Activated CD8-positive, alpha-beta T cell treated with anti-CD3 and anti-CD28 coated beads for 36 hours (primary cell): Measurements from ENCODE around the gene ADM2. TPM values are rescaled to one million over a fixed set of nuclear protein-coding genes. Genes with fewer than 3 reads are reported as not detected.

Source experiments
- ATAC-seq: fragments of 200-7000 bp; cut with Tn5 transposase; one replicate; pipeline ENCODE4 v1.10.0; 2021; ENCODE audit warnings: mild to moderate bottlenecking, moderate library complexity
- CTCF ChIA-PET: fragments of 350-600 bp; sonication (Branson Sonifier 250); formaldehyde crosslinking; loops from one replicate; lab custom pipeline; 2021; ENCODE audit warnings: antibody characterized with exemption; lab: Charles Lee
- POLR2A ChIA-PET: fragments of 350-600 bp; sonication (Branson Sonifier 250); formaldehyde crosslinking; loops from one replicate; lab custom pipeline; 2021; ENCODE audit warnings: antibody characterized with exemption; lab: Charles Lee
- DNase-seq: peaks from one replicate; pipeline ENCODE4 v3.0.0-alpha.2; 2020
- H3K27ac Mint-ChIP-seq: one replicate; pipeline ENCODE4 v1.8.0; 2021; ENCODE audit warnings: mild to moderate bottlenecking, mixed read lengths
- H3K27me3 Mint-ChIP-seq: one replicate; pipeline ENCODE4 v1.8.0; 2021; ENCODE audit warnings: mixed read lengths
- H3K36me3 Mint-ChIP-seq: one replicate; pipeline ENCODE4 v1.8.0; 2021; ENCODE audit warnings: low read depth, mixed read lengths
- H3K4me1 Mint-ChIP-seq: one replicate; pipeline ENCODE4 v1.8.0; 2021; ENCODE audit warnings: low read depth, mixed read lengths
- H3K4me3 Mint-ChIP-seq: one replicate; pipeline ENCODE4 v1.8.0; 2021; ENCODE audit warnings: mild to moderate bottlenecking, moderate library complexity, mixed read lengths
- H3K9me3 Mint-ChIP-seq: one replicate; pipeline ENCODE4 v1.8.0; 2021; ENCODE audit warnings: mixed read lengths
- CTCF ChIP-seq: fragments of 200-600 bp; IDR thresholded peaks from one replicate; pipeline ENCODE4 v1.8.0; 2022; ENCODE audit warnings: antibody characterized with exemption, mild to moderate bottlenecking
- intact Hi-C: fragments of 100-400 bp; cut with micrococcal nuclease; formaldehyde crosslinking; loops from one replicate; pipeline ENCODE4 v1.10.0; 2022
- total RNA-seq, 2 experiments: library from RNA; stranded (reverse); gene quantifications; one replicate each; pipeline ENCODE4 v1.2.3, GENCODE V29; 2021

The ADM2 gene
- total RNA-seq, 2 experiments from 2014 or later: 5.5 to 6.8 TPM

- POLR2A ChIA-PET: interaction anchor here (0.6 to 1.3 kb wide), 4 partner anchors 23 to 300 kb away, joined by 3 to 5 read pairs (median 4); partner anchors contain the start of gene SCO2
- ATAC-seq: no peak
- no peak for DNase-seq
- H3K4me1 Mint-ChIP-seq: no peaks in the 10 kb centered on the region
- intact Hi-C loops: no loop called here
- no peaks in the 10 kb centered on the region for H3K9me3 Mint-ChIP-seq
- TF ChIP-seq CTCF: no peak
- H3K4me3 Mint-ChIP-seq: no peak overlapping the region
- H3K27me3 Mint-ChIP-seq: no peaks in the 10 kb centered on the region
- H3K36me3 Mint-ChIP-seq: peaks cover 2% of the 10 kb centered on the region
- CTCF ChIA-PET: interaction anchor here (1.3 kb wide), 1 partner anchor 119 kb away, joined by 3 read pairs; no protein-coding TSS in a partner anchor
- H3K27ac Mint-ChIP-seq: no peak overlapping the region
Measured at GRCh38 chr22:50502096-50502495, 20.8 kb downstream of the ADM2 start.

GRCh38 chr22:50502628-50503474 is 21.5 kb downstream of the ADM2 start:
- intact Hi-C loops: no loop called here
- no peaks in the 10 kb centered on the region for H3K4me1 Mint-ChIP-seq
- ATAC-seq (no peak), DNase-seq (no peak)
- CTCF ChIA-PET: interaction anchor here (1.3 to 9.9 kb wide), 2 partner anchors 23 to 118 kb away, joined by 3 to 80 read pairs; partner anchors contain the start of gene SCO2
- POLR2A ChIA-PET: interaction anchor here (0.8 to 1.3 kb wide), 4 partner anchors 23 to 118 kb away, joined by 3 to 5 read pairs (median 4); partner anchors contain the start of gene SCO2
- no peaks in the 10 kb centered on the region for H3K27me3 Mint-ChIP-seq
- peaks cover 4% of the 10 kb centered on the region for H3K36me3 Mint-ChIP-seq
- H3K9me3 Mint-ChIP-seq: no peaks in the 10 kb centered on the region
- H3K4me3 Mint-ChIP-seq: no peak overlapping the region
- no peak overlapping the region for H3K27ac Mint-ChIP-seq
- no peak for TF ChIP-seq CTCF

- no peaks in the 10 kb centered on the region for H3K9me3 Mint-ChIP-seq
- no peak overlapping the region for H3K4me3 Mint-ChIP-seq
- TF ChIP-seq CTCF: no peak
- no peak overlapping the region for H3K27ac Mint-ChIP-seq
- H3K4me1 Mint-ChIP-seq: no peaks in the 10 kb centered on the region
- no peak for ATAC-seq
- intact Hi-C loops: no loop called here
- ChIA-PET POLR2A (interaction anchor here (0.8 to 1.3 kb wide), 2 partner anchors 22 to 118 kb away, joined by 3 to 5 read pairs; partner anchors contain the start of gene SCO2), CTCF (interaction anchor here (9.9 kb wide), 1 partner anchor 22 kb away, joined by 80 read pairs; the partner anchor contains the start of gene SCO2)
- H3K36me3 Mint-ChIP-seq: peaks cover 4% of the 10 kb centered on the region
- DNase-seq: peak; percentile 50
- no peaks in the 10 kb centered on the region for H3K27me3 Mint-ChIP-seq
Measured at GRCh38 chr22:50503475-50504145, 22.3 kb downstream of the ADM2 start.

GRCh38 chr22:50504369-50505211 is 23.2 kb downstream of the ADM2 start:
- POLR2A ChIA-PET: no interaction called here
- no peak for DNase-seq
- H3K36me3 Mint-ChIP-seq: peaks cover 13% of the 10 kb centered on the region
- H3K9me3 Mint-ChIP-seq: no peaks in the 10 kb centered on the region
- no peak for TF ChIP-seq CTCF
- H3K4me3 Mint-ChIP-seq: no peak overlapping the region
- no peaks in the 10 kb centered on the region for H3K27me3 Mint-ChIP-seq
- H3K4me1 Mint-ChIP-seq: peaks cover 9% of the 10 kb centered on the region
- CTCF ChIA-PET: interaction anchor here (0.8 to 9.9 kb wide), 3 partner anchors 17 to 116 kb away, joined by 3 to 80 read pairs (median 10); partner anchors contain the start of gene SCO2
- ATAC-seq: no peak
- H3K27ac Mint-ChIP-seq: no peak overlapping the region
- intact Hi-C loops: no loop called here
